K562 (cell line): ENCODE results near the gene ZDHHC8. TPM values are rescaled to one million over a fixed set of nuclear protein-coding genes. Genes with fewer than 3 reads are reported as not detected.

Experiments used
- ATAC-seq: fragments of 200-7000 bp; cut with Tn5 transposase; 3 replicates; pipeline ENCODE4 v1.9.1; 2020; ENCODE audit warnings: moderate library complexity
- BruUV-seq: library from RNA; stranded (reverse); fragments of 400-500 nt; replicated peaks from 2 replicates; lab custom pipeline; 2021; lab: Mats Ljungman, UMichigan
- CTCF ChIA-PET: fragments of 300-600 bp; formaldehyde crosslinking; extraction: SDS; loops from one replicate; lab custom pipeline; 2021; ENCODE audit warnings: low intra/inter-chr PET ratio; lab: Yijun Ruan, JAX
- POLR2A ChIA-PET: fragments of 300-600, 350-650 bp; sonication (Branson Sonifier 250); formaldehyde crosslinking; extraction: SDS; loops from one replicate; lab custom pipeline; 2021; ENCODE audit warnings: antibody characterized with exemption, inconsistent platforms; lab: Yijun Ruan, JAX
- DNase-seq, 4 experiments: peaks; one replicate each; pipeline versions ENCODE4 v3.0.0 to v3.0.0-alpha.2; 2011 to 2018; ENCODE audit warnings: low spot score in 3 of 4, mixed read lengths in 3 of 4; ENCODE audit errors: extremely low read depth in 1 of 4
- FAIRE-seq: peaks from 2 replicates; lab custom pipeline; 2011; peaks lifted over from hg19 to GRCh38; lab: Jason Lieb, UNC
- H2AFZ ChIP-seq: 2 replicates; pipeline ENCODE4 v1.6.0; 2011; ENCODE audit warnings: low read depth, low read length, control low read depth, inconsistent platforms
- H3K27ac ChIP-seq: fragments of 200-600 bp; 3 replicates; pipeline ENCODE4 v1.8.0; 2011; ENCODE audit warnings: low read depth, mild to moderate bottlenecking, control low read depth, inconsistent platforms, low read length, moderate library complexity, mixed read lengths; ENCODE audit errors: extremely low read depth
- H3K27me3 ChIP-seq, 2 experiments: fragments of 300-600 bp in 1 of 2; 2 replicates in 1 of 2; 3 replicates in 1 of 2; pipeline versions ENCODE4 v1.6.0 to v1.8.0; 2011; ENCODE audit warnings: inconsistent platforms in 2 of 2, low read length in 2 of 2, mild to moderate bottlenecking in 1 of 2, mixed read lengths in 1 of 2, moderate library complexity in 1 of 2; ENCODE audit not compliant: control insufficient read depth in 2 of 2, insufficient read depth in 2 of 2
- H3K36me3 ChIP-seq: fragments of 300-600 bp; 3 replicates; pipeline ENCODE4 v1.8.0; 2011; ENCODE audit warnings: mild to moderate bottlenecking, low read length, inconsistent platforms; ENCODE audit not compliant: control insufficient read depth, insufficient read depth
- H3K4me1 ChIP-seq, 2 experiments: fragments of 200-600 bp in 1 of 2; replicated peaks in 1 of 2; 2 replicates in 1 of 2; 3 replicates in 1 of 2; pipeline versions ENCODE4 v1.5.1 to v1.8.0; 2011; ENCODE audit warnings: inconsistent platforms in 2 of 2, low read length in 2 of 2, mild to moderate bottlenecking in 1 of 2, mixed read lengths in 1 of 2, moderate library complexity in 1 of 2; ENCODE audit not compliant: control insufficient read depth in 2 of 2, insufficient read depth in 2 of 2
- H3K4me2 ChIP-seq: 2 replicates; pipeline ENCODE4 v1.6.1; 2011; ENCODE audit warnings: low read length, control low read depth, inconsistent platforms, mixed read lengths; ENCODE audit not compliant: insufficient read depth
- H3K4me3 ChIP-seq: fragments of 200-600 bp; sonication (generic), shearing (Covaris generic); 2 replicates; pipeline ENCODE4 v1.5.1; 2016; ENCODE audit warnings: control low read depth, inconsistent platforms
- H3K79me2 ChIP-seq: fragments of 200-600 bp; 3 replicates; pipeline ENCODE4 v1.8.0; 2011; ENCODE audit warnings: low read length, inconsistent platforms; ENCODE audit not compliant: control insufficient read depth, insufficient read depth
- H3K9ac ChIP-seq, 2 experiments: 2 replicates each; pipeline versions ENCODE4 v1.6.0 to v1.6.1; 2011; ENCODE audit warnings: low read depth in 2 of 2, low read length in 2 of 2, control low read depth in 1 of 2, inconsistent platforms in 1 of 2, mild to moderate bottlenecking in 1 of 2, mixed read lengths in 1 of 2; ENCODE audit not compliant: insufficient read depth in 1 of 2
- H3K9me1 ChIP-seq: one replicate; pipeline ENCODE4 v1.6.0; 2011; ENCODE audit warnings: inconsistent platforms, mild to moderate bottlenecking, low read length, moderate library complexity; ENCODE audit not compliant: control insufficient read depth, insufficient read depth
- H3K9me3 ChIP-seq: replicated peaks from 2 replicates; pipeline ENCODE4 v1.5.1; 2011; ENCODE audit warnings: low read depth, low read length, inconsistent platforms; ENCODE audit not compliant: control insufficient read depth, insufficient read depth
- H4K20me1 ChIP-seq: replicated peaks from 2 replicates; pipeline ENCODE4 v1.6.1; 2011; ENCODE audit warnings: low read length, inconsistent platforms, mixed read lengths; ENCODE audit not compliant: control insufficient read depth, insufficient read depth
- CCAR2 ChIP-seq: fragments of 200-400 bp; formaldehyde crosslinking; IDR thresholded peaks from 2 replicates; pipeline ENCODE4 v1.6.1; 2017; ENCODE audit warnings: mild to moderate bottlenecking, low read depth, low read length
- ERF ChIP-seq: fragments of 450-650 bp; formaldehyde crosslinking; IDR thresholded peaks from 2 replicates; pipeline ENCODE4 v1.4.0; 2020; ENCODE audit warnings: mild to moderate bottlenecking, mixed read lengths
- ETV6 ChIP-seq, 3 experiments: fragments of 150-350 bp in 1 of 3; sonication (generic) in 1 of 3; formaldehyde crosslinking in 1 of 3; IDR thresholded peaks; 2 replicates each; pipeline versions ENCODE4 v1.6.1 to v1.8.0; 2014 to 2022; ENCODE audit warnings: borderline replicate concordance in 2 of 3, low read depth in 2 of 3, antibody characterized with exemption in 1 of 3, low read length in 1 of 3, mild to moderate bottlenecking in 1 of 3, missing genetic modification reagents in 1 of 3
- FOXK1 ChIP-seq: sonication (generic); formaldehyde crosslinking; IDR thresholded peaks from 2 replicates; pipeline ENCODE4 v1.8.0; 2022; ENCODE audit warnings: missing genetic modification reagents, mild to moderate bottlenecking, borderline replicate concordance
- PHF20 ChIP-seq: fragments of 450-650 bp; IDR thresholded peaks from 2 replicates; pipeline ENCODE4 v1.6.1; 2018; ENCODE audit not compliant: partially characterized antibody
- TBL1XR1 ChIP-seq, 2 experiments: IDR thresholded peaks; 2 replicates each; pipeline ENCODE4 v1.6.1; 2012; ENCODE audit warnings: improper control_type of control experiment in 2 of 2, low read length in 2 of 2, mild to moderate bottlenecking in 1 of 2
- ZNF280A ChIP-seq: fragments of 450-650 bp; IDR thresholded peaks from 2 replicates; pipeline ENCODE4 v1.6.1; 2018; ENCODE audit warnings: mild to moderate bottlenecking, low read depth; ENCODE audit not compliant: partially characterized antibody
- whole genome bisulfite sequencing: fragments of 100-300 bp; shearing (Covaris generic); methylation state at CpG from one replicate; pipeline ENCODE4 v1.1.6; 2016; ENCODE audit warnings: low coverage, mixed read lengths; ENCODE audit not compliant: insufficient coverage; ENCODE audit errors: missing lambda C conversion rate; 5-methylcytosine and 5-hydroxymethylcytosine counted together
- in situ Hi-C: fragments of 300-500 bp; cut with MboI; formaldehyde crosslinking; loops from 4 replicates; pipeline ENCODE4 v1.15.0; 2018; ENCODE audit warnings: inconsistent platforms, mixed read lengths
- intact Hi-C: fragments of 100-400 bp; cut with micrococcal nuclease; formaldehyde crosslinking; loops from 2 replicates; pipeline ENCODE4 v1.14.2; 2022
- polyA plus RNA-seq, 8 experiments: library from polyadenylated mRNA; depleted of rRNA in 4 of 8; stranded (reverse) in 5 of 8; unstranded in 3 of 8; fragments of >200 nt; fragmentation: Nextera tagmentation in 2 of 8; fragmentation: Illumina TruSeq in 1 of 8; extraction: Ambion mirVana in 2 of 8; extraction: Trizol in 1 of 8; gene quantifications; 2 replicates each; pipeline versions ENCODE4 v1.2.1 to v1.2.3, GENCODE V29; 2011 to 2014; ENCODE audit warnings: inconsistent platforms in 1 of 8, missing spikeins in 1 of 8
- total RNA-seq, 7 experiments: library from RNA; depleted of rRNA in 6 of 7; stranded (reverse); fragments of >200 nt in 6 of 7; fragmentation: Illumina TruSeq in 2 of 7; extraction: Trizol in 2 of 7; gene quantifications; 2 replicates each; pipeline versions ENCODE4 v1.2.1 to v1.2.3, GENCODE V29; 2011 to 2021; ENCODE audit warnings: low replicate concordance in 1 of 7
- TF ChIP-seq, protein P1 (sequence below): sonication (generic); formaldehyde crosslinking; IDR thresholded peaks from 2 replicates; pipeline ENCODE4 v1.8.0; 2022; ENCODE audit warnings: missing genetic modification reagents, mild to moderate bottlenecking, borderline replicate concordance

The ZDHHC8 gene
- total and polyA plus RNA-seq, 9 of the 15 experiments (the other 6 are each of a cell fraction or from before 2014, with no cell fraction given) = 0.04 to 109 (median 16.4) TPM

DNA sequence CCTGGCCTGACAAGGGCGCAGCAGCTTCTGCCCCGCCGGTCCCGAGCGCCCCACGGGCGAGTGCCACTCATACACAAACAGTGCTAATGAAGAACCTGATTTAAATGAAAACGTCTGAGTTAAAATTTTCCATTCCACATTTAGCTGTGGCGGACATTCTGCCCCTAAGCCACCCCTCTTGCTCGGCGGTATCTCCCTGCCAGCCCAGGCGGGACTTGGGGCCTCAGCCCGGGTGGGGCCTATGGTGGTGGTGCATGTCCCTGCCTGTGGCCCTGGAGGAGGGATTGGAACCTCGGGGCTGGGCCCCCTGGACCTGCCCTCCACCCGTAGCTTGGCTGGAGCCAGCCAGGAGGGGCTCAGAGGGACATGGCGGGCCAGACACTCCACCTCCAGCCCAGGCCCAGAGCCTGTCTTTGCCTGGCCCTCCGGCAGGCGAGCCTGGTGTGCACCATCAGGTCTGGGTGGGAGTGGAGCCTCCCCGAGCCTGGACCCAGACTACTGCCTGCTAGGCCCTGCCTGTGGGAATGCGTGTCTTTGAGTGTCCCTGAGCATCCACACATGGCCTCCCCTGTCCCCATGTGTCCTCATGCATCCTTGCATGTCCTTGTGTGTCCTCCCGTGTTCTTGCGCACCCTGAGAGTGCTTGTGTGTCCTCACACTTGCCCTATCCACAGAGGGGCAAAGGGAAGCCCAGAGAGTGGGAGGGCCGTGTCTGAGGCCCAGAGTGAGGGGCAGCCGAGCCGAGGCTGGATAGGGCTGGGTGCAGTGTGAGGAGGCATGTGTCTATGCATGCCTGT is 4.4 kb downstream of the ZDHHC8 start (continued):
- TF ChIP-seq ETV6 (IDR thresholded peaks at IDR 0.05; ENCODE audit: borderline replicate concordance in 1 of 2, low read depth in 2 of 2, low read length in 1 of 2) = no peak
- no peak for TF ChIP-seq ETV6 (CRISPR knock-in tag; IDR thresholded peaks at IDR 0.05; ENCODE audit: borderline replicate concordance)
- TF ChIP-seq PHF20 = no peak
- no peak for TF ChIP-seq CCAR2
- TF ChIP-seq ERF (CRISPR knock-in tag) = no peak
- TF ChIP-seq, protein P1, sequence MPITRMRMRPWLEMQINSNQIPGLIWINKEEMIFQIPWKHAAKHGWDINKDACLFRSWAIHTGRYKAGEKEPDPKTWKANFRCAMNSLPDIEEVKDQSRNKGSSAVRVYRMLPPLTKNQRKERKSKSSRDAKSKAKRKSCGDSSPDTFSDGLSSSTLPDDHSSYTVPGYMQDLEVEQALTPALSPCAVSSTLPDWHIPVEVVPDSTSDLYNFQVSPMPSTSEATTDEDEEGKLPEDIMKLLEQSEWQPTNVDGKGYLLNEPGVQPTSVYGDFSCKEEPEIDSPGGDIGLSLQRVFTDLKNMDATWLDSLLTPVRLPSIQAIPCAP (CRISPR knock-in tag) = no peak
- peak in 1 of 2 experiments; percentile 41; a peak in 1 of 4 replicates for TF ChIP-seq TBL1XR1 (IDR thresholded peaks at IDR 0.05; ENCODE audit: low read length in 2 of 2)
- no peak for TF ChIP-seq FOXK1 (CRISPR knock-in tag)

DNA sequence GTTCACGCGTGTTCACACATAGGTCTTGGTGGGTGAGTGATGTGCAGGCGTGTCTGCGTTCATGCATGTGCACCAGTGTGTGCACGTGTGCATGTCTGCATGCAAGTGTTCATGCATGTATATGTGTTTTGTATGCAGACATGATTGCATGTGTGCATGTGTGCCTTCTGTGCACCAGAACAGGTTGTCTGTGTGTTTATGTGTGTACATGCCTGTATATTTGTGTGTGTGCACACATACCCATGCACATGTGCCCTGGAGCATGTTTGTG is 4.9 kb downstream of the ZDHHC8 start:
- H3K27me3 ChIP-seq = no peaks in the 10 kb centered on the region
- ChIA-PET POLR2A (interaction anchor here (0.6 to 7.2 kb wide), 5 partner anchors 8 to 121 kb away, joined by 3 to 68 read pairs (median 4); no protein-coding TSS in a partner anchor), CTCF (no interaction called here)
- H3K4me3 ChIP-seq = no peak overlapping the region
- peaks cover 17 to 90% of the 10 kb centered on the region in 2 experiments for H3K4me1 ChIP-seq
- peak overlapping the region in 1 of 2 experiments; percentile 79; a peak in 1 of 4 replicates for H3K9ac ChIP-seq
- peaks cover 52% of the 10 kb centered on the region for H4K20me1 ChIP-seq
- no peak overlapping the region for H2AFZ ChIP-seq
- intact Hi-C loops = no loop called here
- no peak overlapping the region for H3K27ac ChIP-seq
- H3K9me3 ChIP-seq = no peaks in the 10 kb centered on the region
- FAIRE-seq (peak; percentile 15), ATAC-seq (no peak), DNase-seq (no peak)
- peaks cover 15% of the 10 kb centered on the region; the same call in 2 of the 3 replicates for H3K36me3 ChIP-seq
- H3K79me2 ChIP-seq = peaks cover 21% of the 10 kb centered on the region
- WGBS = 74% methylated on average over 5 of the region's 5 CpGs
- in situ Hi-C loops = no loop called here
- H3K9me1 ChIP-seq = peaks cover 18% of the 10 kb centered on the region
- BruUV-seq = no TSS peak
- H3K4me2 ChIP-seq = no peak overlapping the region
- no peak for TF ChIP-seq ZNF280A
